ENCODE data around the gene BZW2.

- TF ChIP-seq, protein P1, sequence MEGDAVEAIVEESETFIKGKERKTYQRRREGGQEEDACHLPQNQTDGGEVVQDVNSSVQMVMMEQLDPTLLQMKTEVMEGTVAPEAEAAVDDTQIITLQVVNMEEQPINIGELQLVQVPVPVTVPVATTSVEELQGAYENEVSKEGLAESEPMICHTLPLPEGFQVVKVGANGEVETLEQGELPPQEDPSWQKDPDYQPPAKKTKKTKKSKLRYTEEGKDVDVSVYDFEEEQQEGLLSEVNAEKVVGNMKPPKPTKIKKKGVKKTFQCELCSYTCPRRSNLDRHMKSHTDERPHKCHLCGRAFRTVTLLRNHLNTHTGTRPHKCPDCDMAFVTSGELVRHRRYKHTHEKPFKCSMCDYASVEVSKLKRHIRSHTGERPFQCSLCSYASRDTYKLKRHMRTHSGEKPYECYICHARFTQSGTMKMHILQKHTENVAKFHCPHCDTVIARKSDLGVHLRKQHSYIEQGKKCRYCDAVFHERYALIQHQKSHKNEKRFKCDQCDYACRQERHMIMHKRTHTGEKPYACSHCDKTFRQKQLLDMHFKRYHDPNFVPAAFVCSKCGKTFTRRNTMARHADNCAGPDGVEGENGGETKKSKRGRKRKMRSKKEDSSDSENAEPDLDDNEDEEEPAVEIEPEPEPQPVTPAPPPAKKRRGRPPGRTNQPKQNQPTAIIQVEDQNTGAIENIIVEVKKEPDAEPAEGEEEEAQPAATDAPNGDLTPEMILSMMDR (IDR thresholded peaks at IDR 0.05), result no peak
- TF ChIP-seq POLR2AphosphoS5 (IDR thresholded peaks at IDR 0.05) (no peak), POLR2A (IDR thresholded peaks at IDR 0.05) (no peak), EP300 (IDR thresholded peaks at IDR 0.05) (no peak)
Observed at GRCh38 chr7:16661924-16662323, 15.9 kb downstream of the BZW2 start.

All from stomach (tissue), 4 donors.